ENCODE data around the gene HSD17B11. TPM values are rescaled to one million over a fixed set of nuclear protein-coding genes. Genes with fewer than 3 reads are reported as not detected.
A peak's percentile ranks its signal among the peaks of the same experiment; 100 is the strongest.
"Not testable (repeated sequence)": the region's sequence is repeated elsewhere in the genome, so short reads cannot be mapped to it uniquely, and the experiment has no call there.

The HSD17B11 gene
- polyA plus RNA-seq, 10 donors = 19.1 to 29.0 (median 25.3) TPM

GRCh38 chr4:87311684-87312083 lies 79.3 kb downstream of the HSD17B11 start:
- no peak for DNase-seq

GRCh38 chr4:87310691-87311335 lies 80.2 kb downstream of the HSD17B11 start:
- no peak for DNase-seq

GRCh38 chr4:87309625-87310024 lies 81.4 kb downstream of the HSD17B11 start:
- DNase-seq = peak in 2 of 3 donors; percentile 10 to 30

DNA sequence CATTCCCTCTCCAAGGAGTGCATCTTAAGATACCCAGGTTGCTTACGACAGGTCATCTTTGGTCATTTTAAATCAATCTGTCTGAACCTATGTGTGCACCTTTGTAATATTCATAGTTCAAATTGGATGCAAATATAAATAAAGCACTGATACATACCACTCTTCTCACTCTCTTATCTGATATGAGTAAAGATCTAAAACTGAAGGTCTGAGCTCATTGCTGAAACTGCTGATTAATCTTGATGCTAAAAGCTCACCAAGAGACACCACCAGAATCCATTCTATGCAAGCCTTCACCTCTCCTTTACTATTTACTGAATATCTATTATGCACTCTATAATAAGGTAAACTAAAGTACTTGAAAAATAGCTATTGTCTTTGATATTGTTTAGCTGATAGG lies 84.9 kb downstream of the HSD17B11 start:
- no peak for DNase-seq

DNA sequence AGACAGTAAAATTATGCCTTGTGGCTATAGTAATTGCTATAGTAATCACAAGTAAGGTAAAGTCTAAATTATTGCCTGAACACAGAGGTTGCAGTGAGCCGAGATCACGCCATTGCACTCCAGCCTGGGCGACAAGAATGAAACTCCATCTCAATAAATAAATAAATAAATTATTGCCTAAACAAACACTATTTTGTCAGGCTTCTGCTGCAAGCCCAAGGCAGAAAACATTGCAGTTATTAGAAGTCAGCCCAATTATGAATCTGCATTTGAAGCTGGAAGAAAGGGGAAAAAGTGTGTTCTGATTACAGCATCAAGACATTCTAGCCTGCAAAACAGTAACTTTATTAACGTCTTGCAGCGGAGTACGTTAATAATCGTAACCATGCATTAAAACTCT lies 85.4 kb downstream of the HSD17B11 start:
- DNase-seq = no peak

- no peak for DNase-seq
These were observed 86.1 kb downstream of the HSD17B11 start for GRCh38 chr4:87304745-87305432.

DNA sequence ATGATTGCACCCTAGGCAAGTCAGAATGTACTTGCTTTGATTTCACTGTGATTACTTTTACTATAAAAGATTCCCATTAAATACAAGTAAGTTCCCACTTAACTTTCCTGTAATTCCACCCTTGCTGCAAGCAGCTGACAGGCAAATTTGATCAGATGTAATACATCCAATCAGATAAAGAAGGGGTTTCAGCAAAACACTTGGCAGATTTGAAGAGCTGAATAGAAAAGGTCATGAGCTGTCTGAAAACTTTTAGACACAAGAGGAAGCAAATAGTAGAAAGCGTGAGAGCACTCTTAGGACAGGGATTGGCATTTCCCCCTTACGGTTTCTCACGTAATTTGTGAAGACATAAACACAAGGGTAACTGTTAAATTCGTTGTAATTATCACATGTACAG lies 91.1 kb downstream of the HSD17B11 start:
- no peak for DNase-seq

DNA sequence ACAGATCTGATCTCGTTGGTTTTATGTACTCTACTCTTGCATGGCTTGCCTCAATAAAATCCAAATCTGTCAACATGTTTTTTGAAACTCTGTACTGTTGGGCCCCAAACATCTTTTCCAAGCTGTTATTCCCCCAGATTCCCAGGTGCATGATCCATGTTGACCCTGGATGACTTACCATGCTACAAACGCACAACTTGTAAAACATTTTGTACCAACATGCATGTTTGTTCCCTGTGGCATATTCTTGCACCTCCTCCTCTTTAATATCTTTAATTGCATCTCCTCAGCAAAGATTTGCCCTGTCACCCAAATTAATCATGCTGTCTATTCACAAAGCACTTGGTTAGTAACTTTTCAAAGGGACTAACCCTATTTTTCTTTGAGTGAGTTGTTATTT lies 92.6 kb downstream of the HSD17B11 start:
- no peak for DNase-seq

DNA sequence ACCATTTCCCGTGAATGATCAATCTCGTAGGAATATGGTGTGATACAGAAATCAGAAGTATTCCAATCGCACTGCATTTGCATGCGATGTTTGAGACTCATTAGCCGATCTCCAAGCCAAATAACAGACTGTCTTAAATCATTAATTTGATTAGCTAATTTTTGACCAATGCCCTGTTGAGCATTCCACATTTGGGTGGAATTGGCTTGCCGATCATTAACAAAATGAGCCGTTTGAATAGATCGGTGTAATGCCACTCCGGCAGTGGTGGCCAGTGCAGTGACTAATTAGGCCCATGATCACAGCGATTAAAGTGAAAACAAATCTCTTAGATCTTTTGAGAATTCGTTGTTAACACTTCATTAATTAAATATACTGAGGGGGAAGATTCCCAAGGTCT lies 96.1 kb downstream of the HSD17B11 start:
- not testable (repeated sequence) for DNase-seq

GRCh38 chr4:87293889-87294288 lies 97.1 kb downstream of the HSD17B11 start:
- DNase-seq = not testable (repeated sequence)

- no peak for DNase-seq
These were observed 104.0 kb downstream of the HSD17B11 start for GRCh38 chr4:87286970-87287369.

Other genes starting within 250 kb of the HSD17B11 start
- 10 to 100 TPM in 8 of 10 donors, 1 to 10 TPM in 2; 7.9 to 13.8 (median 11.1) TPM for gene KLHL8, start 170.6 kb downstream of the HSD17B11 start, polyA plus RNA-seq (ENCODE audit: insufficient read length in 10 of 10)
- gene HSD17B13, start 68.3 kb downstream of the HSD17B11 start, polyA plus RNA-seq (ENCODE audit: insufficient read length in 10 of 10) = under 1 TPM; 0.15 to 0.67 (median 0.37) TPM
- 10 to 100 TPM; 25.6 to 35.6 (median 29.0) TPM for gene NUDT9, start 31.4 kb upstream of the HSD17B11 start, polyA plus RNA-seq (ENCODE audit: insufficient read length in 10 of 10)
- 100 to 1,000 TPM; 191 to 405 (median 309) TPM for gene SPARCL1, start 138.2 kb upstream of the HSD17B11 start, polyA plus RNA-seq (ENCODE audit: insufficient read length in 10 of 10)
- gene DSPP, start 217.3 kb upstream of the HSD17B11 start, polyA plus RNA-seq (ENCODE audit: insufficient read length in 10 of 10) = not detected

Data from muscle of back (tissue), 11 donors.